Astrocyte (in vitro differentiated cells and primary cell): ENCODE data around the gene EHBP1. TPM values are rescaled to one million over a fixed set of nuclear protein-coding genes. Genes with fewer than 3 reads are reported as not detected.

Experiments used
- DNase-seq: peaks from one replicate; pipeline ENCODE4 v3.0.0-alpha.2; 2010; ENCODE audit warnings: low read depth
- FAIRE-seq: peaks from 2 replicates; lab custom pipeline; 2011; peaks lifted over from hg19 to GRCh38; lab: Jason Lieb, UNC
- H2AFZ ChIP-seq: 2 replicates; pipeline ENCODE4 v1.6.0; 2012; ENCODE audit warnings: low read depth, low read length, inconsistent platforms
- H3K27ac ChIP-seq: 2 replicates; pipeline ENCODE4 v1.5.1; 2011; ENCODE audit warnings: low read depth, low read length, inconsistent platforms
- H3K27me3 ChIP-seq: 2 replicates; pipeline ENCODE4 v1.6.0; 2011; ENCODE audit warnings: low read length, inconsistent platforms; ENCODE audit not compliant: insufficient read depth
- H3K36me3 ChIP-seq: 2 replicates; pipeline ENCODE4 v1.5.1; 2011; ENCODE audit warnings: low read length, inconsistent platforms; ENCODE audit not compliant: insufficient read depth
- H3K4me1 ChIP-seq: 2 replicates; pipeline ENCODE4 v1.5.1; 2011; ENCODE audit warnings: low read length, inconsistent platforms; ENCODE audit not compliant: insufficient read depth
- H3K4me2 ChIP-seq: 2 replicates; pipeline ENCODE4 v1.6.0; 2012; ENCODE audit warnings: low read length, inconsistent platforms
- H3K4me3 ChIP-seq: 2 replicates; pipeline ENCODE4 v1.5.1; 2011; ENCODE audit warnings: low read depth, mild to moderate bottlenecking, low read length, inconsistent platforms; ENCODE audit not compliant: insufficient read depth
- H3K79me2 ChIP-seq: 2 replicates; pipeline ENCODE4 v1.6.0; 2012; ENCODE audit warnings: mild to moderate bottlenecking, low read length, inconsistent platforms; ENCODE audit not compliant: insufficient read depth
- H3K9ac ChIP-seq: 2 replicates; pipeline ENCODE4 v1.6.0; 2012; ENCODE audit warnings: mild to moderate bottlenecking, low read length, inconsistent platforms
- H3K9me3 ChIP-seq: 2 replicates; pipeline ENCODE4 v1.5.1; 2012; ENCODE audit warnings: low read depth, mild to moderate bottlenecking, low read length, inconsistent platforms; ENCODE audit not compliant: insufficient read depth
- H4K20me1 ChIP-seq: 2 replicates; pipeline ENCODE4 v1.6.0; 2012; ENCODE audit warnings: low read length, inconsistent platforms; ENCODE audit not compliant: insufficient read depth
- H3K27ac Mint-ChIP-seq: one replicate; pipeline ENCODE4 v1.8.0; 2021; ENCODE audit warnings: mild to moderate bottlenecking, mixed read lengths; ENCODE audit not compliant: unreplicated experiment
- H3K27me3 Mint-ChIP-seq: one replicate; pipeline ENCODE4 v1.8.0; 2021; ENCODE audit warnings: low read depth, mixed read lengths; ENCODE audit not compliant: unreplicated experiment
- H3K36me3 Mint-ChIP-seq: one replicate; pipeline ENCODE4 v1.8.0; 2021; ENCODE audit warnings: low read depth, mixed read lengths; ENCODE audit not compliant: unreplicated experiment
- H3K4me1 Mint-ChIP-seq: one replicate; pipeline ENCODE4 v1.8.0; 2021; ENCODE audit warnings: low read depth, mixed read lengths; ENCODE audit not compliant: unreplicated experiment
- H3K4me3 Mint-ChIP-seq: one replicate; pipeline ENCODE4 v1.8.0; 2021; ENCODE audit warnings: mild to moderate bottlenecking, moderate library complexity, mixed read lengths; ENCODE audit not compliant: unreplicated experiment
- H3K9me3 Mint-ChIP-seq: one replicate; pipeline ENCODE4 v1.8.0; 2021; ENCODE audit warnings: mild to moderate bottlenecking, mixed read lengths; ENCODE audit not compliant: unreplicated experiment
- CTCF ChIP-seq: IDR thresholded peaks from 2 replicates; pipeline ENCODE4 v1.5.1; 2011; ENCODE audit warnings: low read depth, mild to moderate bottlenecking, inconsistent platforms, low read length, moderate library complexity; ENCODE audit not compliant: insufficient read depth
- EZH2 ChIP-seq: IDR thresholded peaks from 2 replicates; pipeline ENCODE4 v1.6.1; 2012; ENCODE audit warnings: mild to moderate bottlenecking, low read length, inconsistent platforms; ENCODE audit not compliant: insufficient read depth
- total RNA-seq: library from RNA; stranded (reverse); gene quantifications from 2 replicates; pipeline ENCODE4 v1.2.1, GENCODE V29; 2021

EHBP1 gene
- total RNA-seq, 1 donor from 2014 or later = 44.1 TPM

GRCh38 chr2:62716768-62717167 is 11.3 kb downstream of the EHBP1 start:
- Histone ChIP-seq H3K4me1 (no peaks in the 10 kb centered on the region), H3K9me3 (no peaks in the 10 kb centered on the region), H3K27ac (no peak overlapping the region), H2AFZ (no peak overlapping the region), H3K27me3 (no peaks in the 10 kb centered on the region), H4K20me1 (peaks cover 26% of the 10 kb centered on the region), H3K4me2 (no peak overlapping the region), H3K4me3 (no peak overlapping the region), H3K36me3 (peaks cover 4% of the 10 kb centered on the region), H3K9ac (no peak overlapping the region), H3K79me2 (peaks cover 97% of the 10 kb centered on the region)
- no peak overlapping the region for H3K27ac Mint-ChIP-seq
- H3K4me1 Mint-ChIP-seq = no peaks in the 10 kb centered on the region
- DNase-seq = no peak
- H3K4me3 Mint-ChIP-seq = no peak overlapping the region
- FAIRE-seq = no peak
- no peaks in the 10 kb centered on the region for H3K9me3 Mint-ChIP-seq
- peaks cover 15% of the 10 kb centered on the region for H3K36me3 Mint-ChIP-seq
- TF ChIP-seq EZH2 (no peak), CTCF (no peak)
- no peaks in the 10 kb centered on the region for H3K27me3 Mint-ChIP-seq

- no peak overlapping the region for H3K4me3 ChIP-seq
- Mint-ChIP-seq H3K9me3 (peaks cover 2% of the 10 kb centered on the region), H3K27me3 (no peaks in the 10 kb centered on the region), H3K4me3 (no peak overlapping the region), H3K36me3 (peaks cover 18% of the 10 kb centered on the region), H3K27ac (no peak overlapping the region), H3K4me1 (no peaks in the 10 kb centered on the region)
- H3K36me3 ChIP-seq = peaks cover 4% of the 10 kb centered on the region
- H4K20me1 ChIP-seq = peaks cover 21% of the 10 kb centered on the region
- no peak overlapping the region for H3K4me2 ChIP-seq
- no peak for FAIRE-seq
- no peak overlapping the region for H3K27ac ChIP-seq
- no peaks in the 10 kb centered on the region for H3K27me3 ChIP-seq
- DNase-seq = no peak
- TF ChIP-seq CTCF (no peak), EZH2 (no peak)
- H3K9me3 ChIP-seq = no peaks in the 10 kb centered on the region
- H3K9ac ChIP-seq = no peak overlapping the region
- H3K79me2 ChIP-seq = peaks cover 97% of the 10 kb centered on the region
- no peaks in the 10 kb centered on the region for H3K4me1 ChIP-seq
- H2AFZ ChIP-seq = no peak overlapping the region
Observed at GRCh38 chr2:62717503-62718081, 12.1 kb downstream of the EHBP1 start.

DNA sequence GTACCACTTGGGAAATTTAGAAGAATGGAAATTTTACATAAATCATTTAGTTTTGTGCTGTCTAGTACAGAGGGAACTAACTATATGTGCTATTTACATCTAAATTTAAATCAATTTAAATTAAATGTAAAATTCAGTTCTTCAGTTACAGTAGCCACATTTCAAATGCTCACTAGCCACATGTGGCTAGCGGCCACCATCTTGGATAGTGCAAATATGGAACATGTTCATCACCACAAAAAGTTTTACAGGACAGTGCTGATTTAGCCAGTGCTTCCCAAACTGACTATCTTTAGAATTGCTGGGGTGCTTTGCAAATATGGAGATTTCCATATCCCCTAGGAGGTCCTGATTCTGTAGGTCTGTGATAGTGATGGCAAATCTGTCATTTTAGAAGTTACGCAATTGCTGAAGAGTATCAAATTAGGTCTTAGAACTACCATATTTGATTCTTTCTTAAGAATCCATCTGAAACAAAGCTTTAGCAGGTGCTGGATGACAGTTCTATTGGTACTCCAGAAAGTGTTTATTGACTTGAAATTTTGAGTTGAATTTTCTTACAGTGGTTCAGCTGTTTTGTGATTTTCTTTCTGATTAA is 12.8 kb downstream of the EHBP1 start:
- peaks cover 26% of the 10 kb centered on the region for H4K20me1 ChIP-seq
- H3K4me3 ChIP-seq = no peak overlapping the region
- peaks cover 97% of the 10 kb centered on the region for H3K79me2 ChIP-seq
- Mint-ChIP-seq H3K27ac (no peak overlapping the region), H3K9me3 (peaks cover 4% of the 10 kb centered on the region), H3K4me3 (no peak overlapping the region), H3K27me3 (no peaks in the 10 kb centered on the region), H3K36me3 (peaks cover 22% of the 10 kb centered on the region), H3K4me1 (no peaks in the 10 kb centered on the region)
- H3K4me1 ChIP-seq = no peaks in the 10 kb centered on the region
- no peak for DNase-seq
- no peak overlapping the region for H3K4me2 ChIP-seq
- no peak for FAIRE-seq
- H3K27me3 ChIP-seq = no peaks in the 10 kb centered on the region
- H3K9ac ChIP-seq = no peak overlapping the region
- TF ChIP-seq EZH2 = no peak
- no peak for TF ChIP-seq CTCF
- no peak overlapping the region for H3K27ac ChIP-seq
- H3K36me3 ChIP-seq = peaks cover 4% of the 10 kb centered on the region
- H2AFZ ChIP-seq = no peak overlapping the region
- no peaks in the 10 kb centered on the region for H3K9me3 ChIP-seq
